ENCODE results near the gene CD40. TPM values are rescaled to one million over a fixed set of nuclear protein-coding genes. Genes with fewer than 3 reads are reported as not detected.
"Not testable (repeated sequence)": the region's sequence is repeated elsewhere in the genome, so short reads cannot be mapped to it uniquely, and the experiment has no call there.

The CD40 gene
- total RNA-seq, 3 donors from 2014 or later: 7.6 to 29.2 (median 10.6) TPM

DNA sequence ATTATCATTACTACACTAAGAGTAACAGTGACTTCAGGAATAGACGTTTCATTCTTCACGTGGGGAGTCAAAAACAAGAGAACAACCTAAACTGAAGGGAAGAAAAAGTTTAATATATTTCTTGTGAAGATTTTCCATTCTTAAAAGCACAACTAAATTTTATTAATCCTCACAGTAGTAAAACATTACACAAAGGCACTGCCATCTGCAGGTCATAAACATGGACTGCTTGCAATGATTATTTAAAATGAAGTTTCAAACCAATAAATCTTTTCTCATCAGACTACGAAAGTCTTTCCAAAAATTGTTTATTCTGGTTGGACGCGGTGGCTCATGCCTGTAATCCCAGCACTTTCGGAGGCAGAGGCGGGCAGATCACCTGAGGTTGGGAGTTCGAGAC, 31.0 kb upstream of the CD40 start:
- Mint-ChIP-seq H3K9me3 (no peaks in the 10 kb centered on the region), H3K4me3 (peak overlapping the region; percentile 25), H3K4me1 (ENCODE audit: low read depth) (peaks cover 70% of the 10 kb centered on the region), H3K27me3 (ENCODE audit: low read depth) (no peaks in the 10 kb centered on the region), H3K36me3 (ENCODE audit: insufficient read depth) (peaks cover 4% of the 10 kb centered on the region)
- no peak for ATAC-seq
- no peak for DNase-seq

DNA sequence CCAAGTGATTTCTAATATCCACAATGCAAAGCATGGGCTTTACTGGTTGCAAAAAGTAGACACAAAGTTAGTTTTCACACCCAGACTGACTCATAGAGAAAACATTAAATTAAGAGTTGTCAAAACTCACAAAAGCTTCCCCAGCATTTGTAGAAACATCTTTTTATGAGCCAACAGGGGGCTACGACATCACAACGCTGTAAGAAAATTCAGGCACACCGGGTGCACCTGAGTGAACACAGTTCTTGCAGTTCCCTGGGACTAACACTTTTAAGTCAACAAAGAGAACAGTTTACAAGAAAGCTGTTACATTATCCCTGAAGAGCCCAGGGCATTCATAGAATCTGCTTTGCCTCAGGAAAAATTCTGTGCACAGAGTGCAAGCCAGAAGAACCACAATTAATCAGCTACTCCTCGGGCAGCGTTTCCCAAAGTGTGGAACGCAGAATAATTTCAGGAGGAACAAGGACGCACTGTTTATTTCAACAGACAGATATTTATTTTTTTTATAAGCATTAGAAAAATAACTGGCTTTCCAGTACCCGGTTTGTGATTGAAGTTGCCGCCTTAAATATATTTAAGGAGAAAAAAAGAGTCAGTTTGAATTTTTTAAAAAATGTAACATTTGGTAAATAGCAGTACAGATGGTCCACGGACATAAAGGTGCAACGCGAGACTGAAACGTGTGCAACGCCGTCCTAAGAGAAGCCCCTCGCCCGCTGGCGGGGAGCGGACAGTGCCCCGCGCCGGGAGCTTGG, 29.5 kb upstream of the CD40 start:
- no peak for ATAC-seq
- Mint-ChIP-seq H3K27me3 (ENCODE audit: low read depth) (no peaks in the 10 kb centered on the region), H3K36me3 (ENCODE audit: insufficient read depth) (peaks cover 2% of the 10 kb centered on the region), H3K4me1 (ENCODE audit: low read depth) (peaks cover 57% of the 10 kb centered on the region), H3K9me3 (no peaks in the 10 kb centered on the region), H3K4me3 (peak overlapping the region; percentile 91)
- no peak for DNase-seq

DNA sequence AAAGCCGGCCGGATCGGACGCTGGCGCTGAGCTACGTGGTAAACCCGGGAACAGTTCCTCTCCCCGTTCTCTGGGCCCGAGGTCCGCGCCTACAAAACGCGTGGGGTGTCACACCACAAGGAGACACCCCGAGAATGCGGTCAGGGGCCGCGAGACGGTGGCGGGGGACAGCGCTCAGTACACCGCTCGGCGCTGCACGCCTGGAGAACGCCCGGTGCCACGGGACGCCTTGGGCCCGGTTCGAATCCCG, 29.0 kb upstream of the CD40 start:
- Mint-ChIP-seq H3K4me3 (peak overlapping the region; percentile 91), H3K27me3 (ENCODE audit: low read depth) (no peaks in the 10 kb centered on the region), H3K4me1 (ENCODE audit: low read depth) (peaks cover 54% of the 10 kb centered on the region), H3K36me3 (ENCODE audit: insufficient read depth) (peaks cover 2% of the 10 kb centered on the region), H3K9me3 (no peaks in the 10 kb centered on the region)
- DNase-seq (peak; percentile 44), ATAC-seq (peak; percentile 51 to 53)

DNA sequence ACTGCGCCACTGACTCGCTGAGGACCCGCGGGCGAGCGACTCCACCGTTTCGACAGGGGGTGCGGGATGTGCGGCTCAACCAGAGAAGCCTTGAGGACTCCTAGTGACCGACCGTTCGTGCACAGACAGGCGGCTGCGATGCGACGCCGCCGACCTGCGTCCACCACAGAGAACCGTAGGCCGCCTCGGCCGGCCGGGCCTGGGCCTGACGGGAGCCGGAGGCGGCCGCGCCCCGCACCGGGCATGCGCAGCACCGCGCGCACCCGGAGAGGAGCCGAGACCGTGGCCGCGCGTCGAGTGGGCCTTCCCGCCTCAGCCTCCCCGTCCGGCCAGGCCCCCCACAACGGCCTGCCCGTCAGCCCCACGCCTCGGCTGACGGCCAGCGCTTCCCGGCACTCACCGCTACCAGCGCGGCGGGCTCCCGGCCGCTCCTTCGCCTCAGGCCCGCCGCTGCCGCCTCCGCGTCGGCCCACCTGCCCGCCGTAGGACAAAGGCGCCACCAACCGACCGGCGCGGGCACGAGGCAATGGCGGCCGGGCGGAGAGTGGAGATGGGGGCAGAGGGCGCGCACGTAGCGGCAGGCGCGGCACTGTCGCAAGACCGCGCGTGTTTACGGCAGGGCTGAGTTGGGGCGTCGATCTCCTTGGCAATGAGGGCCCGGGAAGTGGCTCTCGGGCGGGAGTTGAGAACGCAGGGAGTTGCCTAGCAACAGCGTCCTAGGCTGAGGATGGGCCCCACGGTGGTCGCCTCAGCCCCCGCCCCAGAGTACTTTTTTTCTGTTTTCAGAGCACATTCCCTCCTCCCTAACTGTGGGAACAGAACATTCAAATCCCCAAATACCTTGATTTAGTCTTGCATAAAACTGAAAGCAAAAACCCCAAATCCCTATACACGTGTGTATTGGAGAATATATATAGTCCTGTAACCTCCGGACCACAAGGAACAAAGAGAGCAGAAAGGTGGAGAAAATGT, 28.4 kb upstream of the CD40 start, which contains the start of gene NCOA5:
NCOA5 (minus strand) TSS at position 546 of the 972 bp plus-strand sequence. CDS start 10,538 bp downstream, outside the sequence.
- no peaks in the 10 kb centered on the region for H3K9me3 Mint-ChIP-seq
- H3K27me3 Mint-ChIP-seq (ENCODE audit: low read depth): no peaks in the 10 kb centered on the region
- DNase-seq (peak; percentile 89), ATAC-seq (peak; percentile 85 to 88)
- H3K36me3 Mint-ChIP-seq (ENCODE audit: insufficient read depth): peaks cover 2% of the 10 kb centered on the region
- peaks cover 48% of the 10 kb centered on the region for H3K4me1 Mint-ChIP-seq (ENCODE audit: low read depth)
- peak within 1 kb of the TSS; percentile 91 for H3K4me3 Mint-ChIP-seq

DNA sequence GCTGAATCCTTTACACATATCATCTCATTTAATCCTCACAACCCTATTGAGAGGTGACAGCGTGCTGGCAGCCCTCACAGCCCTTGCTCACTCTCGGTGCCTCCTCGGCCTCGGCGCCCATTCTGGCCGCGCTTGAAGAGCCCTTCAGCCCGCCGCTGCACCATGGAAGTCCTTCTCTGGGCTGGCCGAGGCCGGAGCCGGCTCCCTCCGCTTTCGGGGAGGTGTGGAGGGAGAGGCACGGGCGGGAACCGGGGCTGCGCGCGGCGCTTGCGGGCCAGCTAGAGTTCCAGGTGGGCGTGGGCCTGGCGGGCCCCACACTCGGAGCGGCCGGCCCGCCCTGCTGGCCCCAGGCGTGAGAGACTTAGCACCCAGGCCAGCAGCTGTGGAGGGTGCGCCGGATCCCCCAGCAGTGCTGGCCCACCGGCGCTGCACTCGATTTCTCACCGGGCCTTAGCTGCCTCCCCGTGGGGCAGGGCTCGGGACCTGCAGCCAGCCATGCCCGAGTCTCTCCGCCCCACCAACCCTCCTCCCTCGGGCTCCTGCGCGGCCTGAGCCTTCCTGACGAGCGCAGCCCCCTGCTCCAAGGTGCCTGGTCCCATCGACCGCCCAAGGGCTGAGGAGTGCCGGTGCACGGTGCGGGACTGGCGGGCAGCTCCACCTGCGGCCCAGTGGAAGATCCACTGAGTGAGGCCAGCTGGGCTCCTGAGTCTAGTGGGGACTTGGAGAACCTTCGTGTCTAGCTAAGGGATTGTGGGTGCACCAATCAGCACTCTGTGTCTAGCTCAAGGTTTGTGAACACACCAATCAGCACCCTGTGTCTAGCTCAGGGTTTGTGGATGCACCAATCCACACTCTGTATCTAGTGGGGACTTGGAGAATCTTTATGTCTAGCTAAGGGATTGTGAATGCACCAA, 26.2 kb upstream of the CD40 start:
- H3K9me3 Mint-ChIP-seq; H3K27me3 Mint-ChIP-seq (ENCODE audit: low read depth); ATAC-seq; H3K4me3 Mint-ChIP-seq; H3K36me3 Mint-ChIP-seq (ENCODE audit: insufficient read depth); DNase-seq: not testable (repeated sequence)
- peaks cover 28% of the 10 kb centered on the region for H3K4me1 Mint-ChIP-seq (ENCODE audit: low read depth)

DNA sequence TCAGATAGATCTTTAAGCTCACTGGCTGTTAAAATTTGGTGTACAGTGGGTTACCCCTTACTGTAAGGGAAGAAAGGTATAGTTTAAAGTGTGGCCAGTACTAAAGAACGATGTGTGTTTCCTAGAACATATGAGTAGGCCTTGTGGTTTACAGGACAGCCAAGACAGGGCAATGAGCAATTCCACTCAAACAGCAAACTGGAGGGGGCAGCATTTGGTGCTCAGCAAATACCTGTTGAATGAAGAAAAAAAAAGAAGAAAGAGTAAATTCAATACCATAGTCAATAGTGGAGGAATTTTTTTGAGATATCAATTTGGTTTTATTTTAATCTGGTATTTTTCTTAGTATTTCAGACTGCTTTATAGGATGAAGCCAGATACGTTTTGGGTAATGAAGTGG, 24.6 kb upstream of the CD40 start:
- peaks cover 11% of the 10 kb centered on the region for H3K27me3 Mint-ChIP-seq (ENCODE audit: low read depth)
- DNase-seq: no peak
- no peak overlapping the region for H3K4me3 Mint-ChIP-seq
- H3K36me3 Mint-ChIP-seq (ENCODE audit: insufficient read depth): no peaks in the 10 kb centered on the region
- no peaks in the 10 kb centered on the region for H3K9me3 Mint-ChIP-seq
- no peak for ATAC-seq
- H3K4me1 Mint-ChIP-seq (ENCODE audit: low read depth): peaks cover 11% of the 10 kb centered on the region

DNA sequence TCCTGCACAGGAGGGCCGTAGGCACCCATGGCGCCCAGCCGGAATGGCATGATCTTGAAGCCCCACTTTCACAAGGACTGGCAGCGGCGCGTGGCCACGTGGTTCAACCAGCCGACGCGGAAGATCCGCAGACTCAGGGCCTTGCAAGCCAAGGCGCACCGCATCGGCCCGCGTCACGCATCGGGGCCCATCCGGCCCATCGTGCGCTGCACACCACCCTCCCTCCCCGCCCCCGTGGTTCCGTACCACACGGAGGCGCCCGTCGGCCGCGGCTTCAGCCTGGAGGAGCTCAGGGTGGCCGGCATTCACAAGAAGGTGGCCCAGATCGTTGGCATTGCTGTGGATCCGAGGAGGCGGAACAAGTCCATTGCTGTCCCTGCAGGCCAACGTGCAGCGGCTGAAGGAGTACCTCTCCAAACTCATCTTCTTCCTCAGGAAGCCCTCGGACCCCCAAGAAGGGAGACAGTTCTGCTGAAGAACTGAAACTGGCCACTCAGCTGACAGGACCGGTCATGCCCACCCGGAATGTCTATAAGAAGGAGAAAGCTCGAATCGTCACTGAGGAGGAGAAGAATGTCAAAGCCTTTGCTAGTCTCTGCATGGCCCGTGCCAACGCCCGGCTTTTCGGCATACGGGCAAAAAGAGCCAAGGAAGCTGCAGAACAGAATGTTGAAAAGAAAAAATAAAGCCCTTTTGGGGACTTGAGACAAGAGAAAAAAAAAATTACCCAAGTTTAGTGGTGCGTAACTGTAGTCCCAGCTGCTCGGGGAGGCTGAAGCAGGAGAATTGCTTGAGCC, 18.4 kb upstream of the CD40 start:
- ATAC-seq (peak in 1 of 2 donors; percentile 41), DNase-seq (no peak)
- Mint-ChIP-seq H3K9me3 (no peaks in the 10 kb centered on the region), H3K36me3 (ENCODE audit: insufficient read depth) (no peaks in the 10 kb centered on the region), H3K4me1 (ENCODE audit: low read depth) (no peaks in the 10 kb centered on the region), H3K27me3 (ENCODE audit: low read depth) (peaks cover 48% of the 10 kb centered on the region), H3K4me3 (no peak overlapping the region)

DNA sequence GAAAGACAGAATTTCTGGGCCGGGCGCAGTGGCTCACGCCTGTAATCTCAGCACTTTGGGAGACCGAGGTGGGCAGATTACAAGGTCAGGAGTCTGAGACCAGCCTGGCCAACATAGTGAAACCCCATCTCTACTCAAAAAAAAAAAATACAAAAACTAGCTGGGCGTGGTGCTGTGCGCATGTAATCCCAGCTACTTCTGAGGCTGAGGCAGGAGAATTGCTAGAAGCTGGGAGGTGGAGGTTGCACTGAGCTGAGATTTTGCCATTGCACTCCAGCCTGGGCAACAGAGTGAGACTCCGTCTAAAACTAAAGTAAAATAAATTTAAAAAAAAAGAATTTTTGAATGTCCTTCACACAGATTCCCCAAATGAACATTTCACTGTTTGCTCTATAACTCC, 17.7 kb upstream of the CD40 start:
- not testable (repeated sequence) for H3K36me3 Mint-ChIP-seq (ENCODE audit: insufficient read depth); H3K4me3 Mint-ChIP-seq; H3K4me1 Mint-ChIP-seq (ENCODE audit: low read depth); DNase-seq; H3K9me3 Mint-ChIP-seq; ATAC-seq
- H3K27me3 Mint-ChIP-seq (ENCODE audit: low read depth): peaks cover 53% of the 10 kb centered on the region

DNA sequence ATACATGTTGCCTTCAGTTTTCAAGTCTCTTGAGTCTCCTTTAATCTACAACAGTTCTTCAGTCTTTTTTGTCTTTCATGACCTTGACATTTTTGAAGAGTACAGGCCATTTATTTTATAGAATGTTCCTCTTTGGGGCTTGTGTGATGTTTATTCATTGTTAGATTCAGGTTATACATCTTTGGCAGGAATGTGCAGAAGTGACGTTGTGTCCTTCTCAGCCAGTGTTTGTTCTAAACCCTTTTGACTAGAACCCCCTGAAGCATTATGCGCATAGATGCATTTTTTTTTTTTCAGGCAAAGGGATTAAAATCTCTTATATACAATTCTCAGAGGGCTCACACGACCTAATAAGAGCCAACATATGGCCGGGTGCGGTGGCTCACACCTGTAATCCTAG, 17.1 kb upstream of the CD40 start:
- Mint-ChIP-seq H3K27me3 (ENCODE audit: low read depth) (peaks cover 56% of the 10 kb centered on the region), H3K4me1 (ENCODE audit: low read depth) (no peaks in the 10 kb centered on the region), H3K9me3 (no peaks in the 10 kb centered on the region), H3K36me3 (ENCODE audit: insufficient read depth) (no peaks in the 10 kb centered on the region), H3K4me3 (no peak overlapping the region)
- DNase-seq (no peak), ATAC-seq (no peak)

DNA sequence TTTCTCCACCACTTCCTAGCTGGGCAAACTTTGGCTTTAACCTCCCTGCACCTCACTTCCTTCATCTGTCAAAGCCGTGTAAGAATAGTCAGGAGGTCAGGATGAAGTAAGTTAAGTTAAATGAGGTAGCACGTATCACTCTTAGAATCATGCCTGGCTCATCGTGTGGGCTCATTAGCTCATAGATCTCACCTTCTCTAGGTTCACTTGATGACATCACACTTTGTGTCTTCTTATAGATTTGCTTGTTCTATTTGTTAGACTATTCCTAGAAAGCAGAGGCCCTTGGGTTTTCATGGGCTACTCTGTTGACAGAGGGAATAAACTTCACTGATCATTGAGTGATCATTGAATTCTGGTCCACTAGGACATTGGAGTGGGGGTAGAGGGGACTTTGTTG, 16.2 kb upstream of the CD40 start:
- ATAC-seq: no peak
- DNase-seq: no peak
- Mint-ChIP-seq H3K36me3 (ENCODE audit: insufficient read depth) (no peaks in the 10 kb centered on the region), H3K27me3 (ENCODE audit: low read depth) (peaks cover 62% of the 10 kb centered on the region), H3K4me1 (ENCODE audit: low read depth) (no peaks in the 10 kb centered on the region), H3K9me3 (no peaks in the 10 kb centered on the region), H3K4me3 (no peak overlapping the region)

DNA sequence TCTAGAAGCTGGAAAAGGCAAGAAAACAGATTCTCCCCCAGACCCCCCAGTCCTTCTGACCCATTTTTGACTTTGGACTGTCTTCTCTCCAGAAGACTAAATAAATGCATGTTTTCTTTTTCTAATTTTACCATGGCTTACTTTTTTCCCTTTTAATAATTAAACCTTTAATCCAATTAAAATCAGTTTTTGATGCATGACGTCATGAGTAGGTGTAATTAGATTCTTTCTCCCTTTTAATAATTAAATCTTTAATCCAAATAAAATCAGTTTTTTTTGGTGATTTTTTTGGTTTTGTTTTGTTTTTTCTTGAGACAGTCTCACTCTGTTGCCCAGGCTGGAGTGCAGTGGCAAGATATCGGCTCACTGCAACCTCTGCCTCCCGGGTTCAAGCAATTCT, 15.2 kb upstream of the CD40 start:
- H3K4me1 Mint-ChIP-seq (ENCODE audit: low read depth): no peaks in the 10 kb centered on the region
- DNase-seq (no peak), ATAC-seq (no peak)
- no peak overlapping the region for H3K4me3 Mint-ChIP-seq
- H3K9me3 Mint-ChIP-seq: no peaks in the 10 kb centered on the region
- no peaks in the 10 kb centered on the region for H3K36me3 Mint-ChIP-seq (ENCODE audit: insufficient read depth)
- peaks cover 64% of the 10 kb centered on the region for H3K27me3 Mint-ChIP-seq (ENCODE audit: low read depth)

DNA sequence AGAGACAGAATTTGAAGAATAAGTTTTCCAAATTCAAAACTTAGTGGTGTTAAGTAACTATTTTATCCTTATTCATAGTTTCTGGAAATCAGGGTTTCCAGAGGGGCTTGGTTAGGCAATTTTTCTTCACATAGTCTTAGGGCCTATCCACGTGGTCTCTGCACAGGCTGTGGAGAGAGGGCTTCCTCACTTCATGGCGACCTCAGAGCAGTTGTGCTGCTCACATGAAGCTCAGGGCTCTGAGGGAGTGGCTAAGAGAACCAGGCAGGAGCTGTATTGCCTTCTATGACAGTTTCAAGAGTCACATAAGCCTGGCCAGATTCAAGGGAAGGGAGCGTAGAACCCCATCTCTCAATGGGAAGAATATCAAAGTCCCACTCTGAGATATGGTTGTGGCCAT, 13.9 kb upstream of the CD40 start:
- ATAC-seq: no peak
- Mint-ChIP-seq H3K4me1 (ENCODE audit: low read depth) (peaks cover 3% of the 10 kb centered on the region), H3K9me3 (no peaks in the 10 kb centered on the region), H3K27me3 (ENCODE audit: low read depth) (peaks cover 63% of the 10 kb centered on the region), H3K36me3 (ENCODE audit: insufficient read depth) (no peaks in the 10 kb centered on the region), H3K4me3 (no peak overlapping the region)
- no peak for DNase-seq

DNA sequence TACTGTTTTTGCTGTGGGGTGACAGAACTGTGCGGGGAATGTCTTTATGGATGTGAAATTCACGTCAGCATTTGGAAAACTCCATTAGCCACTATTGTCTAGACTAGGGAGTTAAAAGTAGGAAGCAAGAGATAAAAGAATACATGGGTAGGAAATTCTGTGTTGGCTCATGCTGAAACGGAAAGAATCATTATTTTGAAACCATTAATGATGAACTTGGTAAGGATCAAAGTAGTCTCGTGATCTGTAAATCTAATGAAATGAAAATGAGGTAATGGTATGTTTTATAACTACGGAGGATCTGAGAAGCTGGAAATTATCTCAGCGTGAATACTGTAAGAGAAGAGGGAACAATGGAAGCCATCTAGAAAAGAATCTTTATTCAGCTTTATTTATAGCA, 11.1 kb upstream of the CD40 start:
- H3K9me3 Mint-ChIP-seq: no peaks in the 10 kb centered on the region
- no peak for ATAC-seq
- peaks cover 60% of the 10 kb centered on the region for H3K27me3 Mint-ChIP-seq (ENCODE audit: low read depth)
- H3K4me3 Mint-ChIP-seq: no peak overlapping the region
- no peak for DNase-seq
- H3K4me1 Mint-ChIP-seq (ENCODE audit: low read depth): peaks cover 6% of the 10 kb centered on the region
- H3K36me3 Mint-ChIP-seq (ENCODE audit: insufficient read depth): no peaks in the 10 kb centered on the region

All from activated T-cell treated with anti-CD3 and anti-CD28 coated beads, Interleukin-2, amount 50 U/mL, for 4 hours (primary cell).